Measurements from ENCODE around the gene CDH4.

Gene CDH4

DNA sequence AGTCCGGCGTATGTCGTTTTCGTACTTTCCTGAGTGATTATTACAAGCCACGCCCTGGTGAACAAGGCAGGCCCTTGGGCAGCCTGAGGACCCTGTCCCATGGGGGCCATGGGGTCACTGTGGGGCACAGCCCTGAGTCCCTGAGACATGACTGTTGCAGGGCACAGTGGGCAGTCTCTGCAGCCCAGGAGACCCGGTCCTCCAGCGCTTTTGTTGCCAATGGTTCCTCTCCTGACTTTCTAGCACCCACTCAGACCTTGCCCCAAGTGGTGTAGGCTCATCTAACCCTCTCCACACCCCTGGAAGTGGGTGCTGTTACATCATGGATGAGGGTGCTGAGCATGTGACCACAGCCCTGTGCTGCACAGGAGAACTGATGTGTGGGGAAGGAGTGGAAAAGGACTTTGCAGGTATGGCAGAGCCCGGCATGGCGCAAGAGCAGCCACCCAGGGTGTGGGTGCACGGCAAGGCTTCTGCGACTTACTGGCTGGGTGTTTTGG is 494.1 kb downstream of the CDH4 start:
- DNase-seq = no peak

DNA sequence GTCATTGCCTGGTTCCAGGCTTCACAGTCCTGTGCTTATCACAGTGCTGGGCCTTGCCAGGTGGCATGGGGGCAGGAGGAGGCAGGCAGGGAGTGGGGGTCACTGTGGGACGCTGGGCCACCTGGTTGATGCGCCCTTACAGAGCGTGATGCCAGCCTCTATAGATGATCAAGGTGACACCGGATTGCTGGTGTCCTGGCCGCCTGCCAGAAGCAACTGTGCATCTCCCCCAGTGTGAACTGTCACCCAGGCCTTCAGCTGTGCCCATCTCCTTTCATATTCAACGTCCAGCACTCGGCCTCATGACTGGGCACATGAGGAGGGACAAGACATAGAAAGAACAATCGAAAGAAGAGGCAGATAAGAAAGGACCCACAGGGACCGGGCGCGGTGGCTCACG is 494.7 kb downstream of the CDH4 start:
- no peak for DNase-seq

DNA sequence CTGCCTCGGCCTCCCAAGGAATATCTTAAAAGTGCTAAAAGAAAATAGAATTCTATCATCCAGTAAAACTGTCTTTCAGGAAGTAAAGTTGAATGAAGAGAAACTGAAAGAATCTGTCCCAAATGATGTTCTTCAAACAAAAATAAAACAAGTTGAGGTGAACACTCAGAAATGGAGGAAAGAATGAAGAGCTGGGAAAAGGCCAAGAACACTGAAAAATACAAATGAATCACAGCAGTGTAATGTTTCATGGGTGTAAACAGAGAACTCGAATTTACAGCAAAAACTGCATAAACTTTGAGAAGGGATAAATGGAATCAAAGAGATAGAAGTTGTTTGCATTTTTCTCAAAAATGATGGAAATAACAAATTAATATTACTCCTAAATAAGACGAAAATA is 496.3 kb downstream of the CDH4 start:
- no peak for DNase-seq

DNA sequence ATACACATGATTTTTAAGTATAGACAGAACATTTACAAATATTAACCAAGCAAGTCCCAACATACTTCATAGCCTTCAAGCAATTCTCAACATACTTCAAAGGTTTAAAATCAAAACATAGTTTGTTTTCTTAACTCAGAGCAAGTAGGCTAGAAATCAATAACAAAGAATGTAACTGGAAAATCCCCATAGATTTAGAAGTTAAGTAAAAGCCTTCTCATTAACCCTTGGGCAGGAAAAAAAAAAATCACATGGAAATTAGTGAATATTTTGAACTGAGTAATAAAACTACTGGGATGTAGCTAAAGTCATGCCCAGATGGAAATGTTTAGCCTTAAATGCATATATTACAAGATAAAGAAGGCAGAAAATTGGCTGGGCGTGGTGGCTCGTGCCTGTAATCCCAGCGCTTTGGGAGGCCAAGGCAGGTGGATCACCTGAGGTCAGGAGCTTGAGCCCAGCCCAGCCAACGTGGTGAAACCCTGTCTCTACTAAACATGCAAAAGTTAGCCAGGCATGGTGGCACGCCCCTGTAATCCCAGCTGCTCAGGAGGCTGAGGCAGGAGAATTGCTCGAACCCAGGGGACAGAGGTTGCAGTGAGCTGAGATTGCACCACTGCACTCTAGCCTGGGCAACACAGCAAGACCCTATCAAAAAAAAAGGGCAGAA is 497.5 kb downstream of the CDH4 start:
- DNase-seq = no peak

DNA sequence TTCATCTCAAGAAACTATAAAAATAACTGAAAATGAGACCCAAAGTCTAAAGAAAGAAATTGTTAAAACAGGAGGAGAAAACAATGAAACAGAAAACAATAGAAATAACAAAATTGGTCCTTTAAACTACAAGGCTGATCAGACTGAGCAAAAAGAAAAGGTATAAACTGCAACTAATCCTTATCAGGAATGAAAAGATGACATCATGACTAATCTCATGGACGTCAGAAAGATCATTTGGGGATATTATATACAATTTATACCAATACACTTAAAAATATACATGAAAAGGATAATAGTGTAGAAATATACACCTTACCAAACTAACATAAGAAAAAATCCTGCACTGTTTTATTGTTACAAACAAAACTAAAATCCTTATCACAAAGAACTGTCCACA is 498.0 kb downstream of the CDH4 start:
- DNase-seq = no peak

DNA sequence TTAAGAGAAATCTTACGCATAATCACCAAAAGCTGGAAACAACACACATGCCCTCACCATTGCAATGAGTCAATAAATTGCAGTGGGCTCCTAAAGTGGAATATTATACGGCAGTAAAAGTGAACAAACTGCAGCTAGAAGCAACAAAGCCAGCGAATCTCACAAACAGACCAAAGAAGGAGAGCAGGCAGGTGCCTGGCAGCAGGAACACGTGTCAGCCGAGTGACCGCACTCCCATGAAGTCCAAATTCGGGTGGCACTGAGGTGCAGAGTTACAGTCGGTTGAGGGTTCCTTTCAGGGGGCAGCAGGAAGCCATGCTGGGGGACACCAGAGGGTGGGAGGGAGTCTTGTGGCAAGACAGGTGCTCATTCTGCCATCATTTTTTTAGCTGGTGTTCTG is 500.5 kb downstream of the CDH4 start:
- no peak for DNase-seq

DNA sequence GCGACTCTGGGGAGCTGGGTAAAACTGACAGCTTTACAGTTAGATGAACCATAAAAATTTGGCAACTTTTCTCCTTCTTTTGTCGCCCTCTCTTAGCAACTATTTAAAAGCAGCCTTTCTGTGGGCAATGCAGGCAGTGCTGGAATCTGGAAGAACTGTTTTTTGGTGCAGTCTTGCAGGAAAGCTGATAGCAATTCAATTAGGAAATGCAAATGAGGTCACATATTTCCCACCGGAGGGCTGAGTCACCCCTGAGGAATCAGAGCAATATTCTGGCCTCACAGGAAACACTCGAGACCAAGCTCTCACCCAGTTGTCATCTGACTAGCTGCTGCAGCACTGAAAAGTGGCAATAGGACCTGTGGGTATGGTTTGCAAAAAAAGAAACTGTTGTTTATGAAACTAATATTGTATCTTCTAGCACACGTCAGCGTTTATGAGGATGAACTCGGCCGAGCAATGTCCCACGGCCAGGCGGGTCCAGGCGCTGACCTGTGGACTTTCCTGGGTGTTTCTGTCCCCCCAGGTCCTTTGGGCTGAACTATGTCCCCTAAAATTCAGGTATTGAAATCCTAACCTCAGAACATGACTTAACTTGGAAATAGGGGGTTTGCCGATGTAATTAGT is 501.4 kb downstream of the CDH4 start:
- peak; percentile 54 for DNase-seq

DNA sequence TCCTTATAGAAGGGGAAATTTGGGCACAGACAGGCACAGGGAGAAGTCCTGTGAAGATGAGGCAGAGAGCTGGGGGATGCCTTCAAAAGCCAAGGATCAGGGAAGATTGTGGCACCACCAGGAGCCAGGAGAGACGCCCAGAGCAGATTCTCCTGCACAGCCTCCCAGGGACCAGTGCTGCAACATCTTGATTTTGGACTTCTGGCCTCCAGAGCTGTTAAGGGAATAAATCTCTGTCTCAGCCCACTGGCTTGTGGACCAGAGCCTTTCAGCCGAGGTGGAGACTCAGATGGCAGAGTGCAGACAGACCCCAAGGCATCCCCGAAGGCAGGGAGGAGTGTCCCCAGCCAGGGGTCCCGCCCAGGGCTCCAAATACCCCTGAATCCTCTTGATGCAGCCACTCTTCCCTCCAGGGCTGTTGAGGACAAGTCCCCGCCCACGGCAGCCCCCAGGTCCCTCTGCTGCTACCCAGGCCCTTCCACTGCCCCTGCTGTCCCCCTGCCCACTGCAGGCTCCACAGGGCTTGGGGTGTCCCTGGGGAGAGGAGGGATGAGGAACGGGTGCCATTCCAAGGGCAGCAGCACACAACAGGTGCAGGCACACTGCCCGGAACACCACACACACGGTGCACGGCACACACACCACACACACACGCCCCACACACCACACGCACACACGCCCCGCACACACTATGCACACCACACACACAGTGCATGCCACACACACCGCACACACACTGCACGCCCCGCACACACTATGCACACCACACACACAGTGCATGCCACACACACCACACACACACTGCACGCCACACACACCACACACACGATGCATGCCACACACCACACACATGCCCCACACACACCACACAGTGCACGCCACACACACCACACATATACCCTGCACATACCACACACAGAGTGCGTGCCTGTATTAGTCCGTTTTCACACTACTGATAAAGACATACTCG is 502.2 kb downstream of the CDH4 start:
- no peak for DNase-seq

DNA sequence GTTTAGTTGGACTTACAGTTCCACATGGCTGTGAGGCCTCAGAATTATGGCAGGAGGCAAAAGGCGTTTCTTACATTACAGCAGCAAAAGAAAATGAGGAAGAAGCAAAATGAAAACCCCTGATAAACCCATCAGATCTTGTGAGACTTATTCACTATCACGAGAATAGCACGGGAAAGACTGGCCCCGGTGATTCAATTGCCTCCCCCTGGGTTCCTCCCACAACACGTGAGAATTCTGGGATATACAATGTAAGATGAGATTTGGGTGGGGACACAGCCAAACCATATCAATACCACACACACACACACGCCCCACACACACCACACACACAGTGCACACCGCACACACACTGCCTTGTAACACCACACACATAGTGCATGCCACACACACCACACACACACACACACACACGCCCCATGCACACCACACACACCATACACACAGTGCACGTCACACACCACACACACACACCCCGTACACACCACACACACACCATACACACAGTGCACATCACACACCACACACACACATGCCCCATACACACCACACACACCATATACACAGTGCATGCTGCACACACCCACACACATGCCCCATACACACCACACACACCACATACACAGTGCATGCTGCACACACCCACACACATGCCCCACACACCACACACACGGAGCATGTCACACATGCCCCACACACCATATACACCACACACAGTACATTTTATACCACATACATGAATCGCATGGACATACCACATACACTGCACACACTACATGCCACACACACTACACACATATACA is 503.1 kb downstream of the CDH4 start:
- no peak for DNase-seq

DNA sequence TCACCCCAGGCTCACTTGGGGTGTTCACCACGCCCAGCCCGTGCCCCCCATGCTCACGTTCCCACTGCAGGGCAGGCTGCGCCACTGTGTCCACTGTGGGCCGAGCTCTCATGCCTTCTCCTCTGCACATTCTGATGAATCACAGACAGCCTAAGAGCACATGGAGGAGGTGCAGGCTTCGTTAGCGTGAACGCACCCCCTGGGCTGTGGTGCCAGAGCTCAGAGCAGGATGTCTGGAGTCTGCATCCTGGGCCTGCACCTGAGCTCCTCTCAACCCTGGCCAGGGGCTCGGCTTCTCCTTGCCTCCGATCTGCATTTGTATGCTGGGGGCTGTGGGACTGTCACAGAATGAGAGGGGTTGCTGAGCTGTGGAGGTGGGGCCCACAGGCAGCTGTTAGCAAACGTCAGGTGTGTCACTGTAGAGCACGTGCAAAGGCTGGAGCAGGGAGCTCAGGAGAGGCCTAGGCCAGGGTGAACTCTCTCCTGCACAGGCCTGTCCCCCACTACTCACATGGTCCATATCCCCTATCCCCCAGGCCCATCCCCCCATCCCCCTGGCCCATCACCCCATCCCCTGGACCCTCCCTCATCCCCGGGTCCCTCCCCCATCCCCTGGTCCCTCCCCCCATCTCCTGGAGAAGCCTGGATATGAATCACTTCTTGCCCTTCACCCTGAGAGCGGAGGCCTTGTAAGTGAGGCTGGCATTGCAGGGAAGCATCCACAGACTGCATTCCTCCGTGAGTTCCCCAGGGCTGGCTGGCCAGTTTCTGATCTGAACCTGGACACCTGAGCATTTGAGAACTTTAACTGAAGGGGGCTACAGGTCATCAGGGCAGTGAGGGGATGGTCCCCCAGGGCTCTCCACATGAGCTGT is 504.1 kb downstream of the CDH4 start:
- DNase-seq = no peak

DNA sequence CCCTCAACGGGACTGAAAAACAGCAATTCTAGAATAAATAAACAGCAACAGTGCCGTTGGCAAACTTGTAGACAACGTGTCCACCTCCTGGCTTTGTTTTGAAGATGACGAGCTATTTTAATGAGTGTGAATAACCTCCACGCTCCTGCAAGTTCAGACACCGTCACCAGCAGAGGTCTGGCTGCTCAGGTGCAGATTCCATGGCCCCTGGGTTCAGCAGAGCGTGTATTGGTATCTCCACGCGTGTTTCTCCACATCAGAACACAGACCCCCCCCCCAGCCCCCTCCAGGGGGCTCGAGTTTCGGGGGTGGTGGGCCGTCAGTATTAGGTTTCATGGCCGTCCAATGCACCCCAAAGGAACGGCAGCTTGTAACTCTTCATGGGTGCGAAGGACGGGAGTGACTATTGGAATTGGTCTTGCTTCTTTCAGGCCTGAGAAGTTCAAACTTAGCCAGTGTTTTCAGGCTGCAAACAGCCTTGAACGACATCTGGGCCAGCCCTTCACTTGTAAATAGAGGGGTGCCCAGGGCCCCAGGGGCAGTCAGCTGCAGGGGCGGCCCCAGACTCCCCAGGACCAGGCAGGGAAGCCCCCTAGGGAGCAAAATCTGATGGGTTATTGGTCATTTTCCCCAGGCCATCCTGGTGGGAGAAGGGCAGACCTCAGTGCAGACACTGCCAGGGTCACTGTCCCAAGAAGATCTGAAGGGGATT is 505.1 kb downstream of the CDH4 start:
- DNase-seq = no peak

DNA sequence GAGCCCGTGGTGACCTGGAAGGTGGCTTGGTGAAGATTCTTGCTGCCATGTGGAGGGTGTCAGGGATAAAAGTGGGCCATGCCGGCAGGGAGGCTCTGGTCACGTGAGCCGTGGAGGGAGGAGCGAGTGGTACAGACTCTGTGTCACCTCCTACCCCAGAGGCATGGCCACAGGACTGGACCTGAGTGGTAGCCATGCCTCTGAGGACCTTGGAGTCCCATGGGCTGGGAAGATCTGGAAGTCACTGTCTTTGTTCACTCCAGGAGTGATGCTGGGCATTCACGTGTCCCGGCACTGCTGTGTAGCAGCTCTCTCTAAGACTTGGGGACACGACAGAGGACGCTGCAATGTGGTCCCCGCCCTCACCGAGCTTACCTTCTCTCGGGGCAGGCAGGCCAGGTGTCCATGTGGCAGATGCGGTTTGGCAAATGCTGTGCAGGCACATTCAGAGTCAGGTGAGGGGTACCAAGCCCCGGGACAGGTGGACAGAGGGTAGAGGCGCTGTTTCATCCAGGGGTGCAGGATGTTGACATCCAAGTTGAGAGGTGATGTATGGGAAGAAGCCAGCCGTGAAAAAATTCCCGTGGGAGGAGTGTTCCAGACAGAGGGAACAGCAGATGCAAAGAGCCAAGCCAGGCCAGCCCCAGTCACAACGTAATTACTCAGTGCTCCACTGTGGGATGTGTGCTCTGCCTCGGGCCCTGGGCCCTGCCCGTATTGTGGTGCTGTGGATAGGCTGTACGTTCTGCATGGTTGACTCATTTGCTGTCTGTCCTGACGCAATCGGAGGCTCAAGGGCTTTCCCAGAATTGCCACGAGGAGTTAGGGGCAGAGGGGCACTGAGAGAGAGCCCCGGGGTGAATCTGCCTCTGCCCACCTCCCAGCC is 505.9 kb downstream of the CDH4 start:
- peak; percentile 21 for DNase-seq

DNA sequence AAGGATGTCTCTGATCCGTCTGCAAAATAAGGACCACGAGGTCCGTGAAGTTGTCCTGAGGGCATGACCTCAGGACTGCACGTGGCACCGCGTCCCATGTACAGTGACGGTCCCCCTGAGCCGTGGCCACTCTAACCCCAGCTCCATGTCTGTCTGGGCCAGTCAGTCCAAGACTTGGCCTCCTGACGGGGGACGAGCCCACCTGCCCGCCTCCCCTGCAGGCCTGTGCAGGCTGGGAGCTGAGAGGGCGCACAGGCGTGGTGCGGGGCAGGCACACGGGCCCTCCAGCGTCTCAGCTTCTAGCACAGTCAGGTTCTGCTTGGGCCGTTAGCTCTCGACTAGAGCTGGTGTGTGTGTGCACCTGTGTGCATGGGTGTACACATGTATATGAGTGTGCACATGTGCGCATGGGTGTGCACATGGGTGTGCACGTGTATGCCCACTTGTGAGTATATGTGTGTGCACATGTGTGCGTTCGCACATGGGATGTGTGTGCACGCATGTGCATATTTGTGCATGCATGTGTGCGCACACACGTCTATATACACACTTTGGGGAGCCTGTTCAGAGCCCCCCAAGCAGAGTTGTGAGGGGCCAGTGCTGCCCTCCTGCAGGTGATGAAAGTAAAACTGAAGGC is 506.6 kb downstream of the CDH4 start:
- no peak for DNase-seq

DNA sequence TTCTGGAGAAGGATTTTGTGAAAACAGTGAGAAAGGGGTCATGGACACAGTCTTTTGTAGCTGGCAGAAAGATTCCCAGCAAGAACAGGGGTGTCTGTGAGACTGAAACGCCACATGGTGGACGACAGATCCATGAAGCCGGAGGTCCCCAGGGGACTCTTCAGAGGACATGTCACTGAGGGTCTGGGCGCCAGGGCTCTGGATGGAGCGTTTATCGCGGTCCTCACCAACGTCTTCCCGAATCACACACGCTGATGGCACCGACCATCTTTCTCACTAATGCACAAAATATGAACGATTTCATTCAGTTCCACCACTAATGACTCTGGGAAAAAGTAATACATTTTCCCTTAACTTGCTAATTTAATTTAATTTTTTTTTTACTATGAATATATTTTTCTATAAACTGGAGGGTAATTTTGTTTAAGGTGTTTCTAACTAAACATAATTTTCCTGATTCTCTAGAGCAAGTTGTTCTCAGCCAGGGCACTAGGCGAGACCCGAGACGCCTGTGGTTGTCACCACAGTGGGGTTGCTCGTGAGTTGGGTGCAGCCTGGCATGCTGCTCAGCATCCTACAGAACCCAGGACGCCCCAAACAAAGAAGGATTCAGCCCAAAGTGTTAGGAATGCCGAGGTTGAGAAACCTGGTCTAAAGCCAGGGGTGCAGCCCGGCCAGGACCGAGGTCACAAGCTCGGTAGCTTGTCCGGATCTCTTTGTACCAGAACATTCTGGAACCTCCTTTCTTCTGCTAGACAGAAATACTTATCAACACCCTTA is 507.4 kb downstream of the CDH4 start:
- no peak for DNase-seq

DNA sequence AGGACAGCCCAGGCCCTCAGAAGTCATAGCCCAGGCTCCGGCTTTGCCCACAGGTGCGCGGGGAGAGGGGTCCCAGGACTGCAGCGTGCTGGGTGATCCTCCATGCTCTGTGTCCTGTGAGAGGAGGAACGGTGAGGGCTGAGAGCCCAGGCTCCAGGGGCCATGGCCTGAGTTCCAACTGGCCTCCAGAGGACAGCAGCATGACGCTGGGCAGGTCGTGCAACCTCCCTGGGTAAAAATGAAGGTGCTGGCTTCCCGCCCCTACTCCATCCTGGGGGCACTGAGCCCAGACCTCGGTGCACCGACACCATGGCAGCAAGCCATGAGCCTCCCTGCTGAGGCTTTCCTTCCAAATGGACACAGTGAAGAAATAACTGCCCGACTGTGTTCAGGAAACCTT is 508.3 kb downstream of the CDH4 start:
- DNase-seq = no peak

DNA sequence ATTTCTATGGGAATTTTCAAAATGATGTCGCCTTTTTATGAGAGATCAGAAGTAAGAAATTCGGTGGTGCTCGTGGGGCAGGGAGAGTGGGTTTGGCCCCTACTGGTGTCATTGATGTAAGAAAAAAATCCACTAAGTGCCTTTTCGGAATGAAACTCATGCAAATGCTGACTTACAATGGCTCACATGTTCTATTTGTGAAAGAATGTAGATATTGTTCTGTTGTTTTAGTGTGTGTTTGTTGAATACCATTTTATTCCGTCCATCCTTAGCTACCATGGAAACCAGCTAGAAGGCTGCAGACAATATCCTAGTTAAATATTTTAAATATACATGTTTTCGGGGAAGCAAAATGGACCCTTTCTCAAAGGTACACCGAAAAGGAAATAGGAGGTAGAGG is 508.7 kb downstream of the CDH4 start:
- DNase-seq = no peak

DNA sequence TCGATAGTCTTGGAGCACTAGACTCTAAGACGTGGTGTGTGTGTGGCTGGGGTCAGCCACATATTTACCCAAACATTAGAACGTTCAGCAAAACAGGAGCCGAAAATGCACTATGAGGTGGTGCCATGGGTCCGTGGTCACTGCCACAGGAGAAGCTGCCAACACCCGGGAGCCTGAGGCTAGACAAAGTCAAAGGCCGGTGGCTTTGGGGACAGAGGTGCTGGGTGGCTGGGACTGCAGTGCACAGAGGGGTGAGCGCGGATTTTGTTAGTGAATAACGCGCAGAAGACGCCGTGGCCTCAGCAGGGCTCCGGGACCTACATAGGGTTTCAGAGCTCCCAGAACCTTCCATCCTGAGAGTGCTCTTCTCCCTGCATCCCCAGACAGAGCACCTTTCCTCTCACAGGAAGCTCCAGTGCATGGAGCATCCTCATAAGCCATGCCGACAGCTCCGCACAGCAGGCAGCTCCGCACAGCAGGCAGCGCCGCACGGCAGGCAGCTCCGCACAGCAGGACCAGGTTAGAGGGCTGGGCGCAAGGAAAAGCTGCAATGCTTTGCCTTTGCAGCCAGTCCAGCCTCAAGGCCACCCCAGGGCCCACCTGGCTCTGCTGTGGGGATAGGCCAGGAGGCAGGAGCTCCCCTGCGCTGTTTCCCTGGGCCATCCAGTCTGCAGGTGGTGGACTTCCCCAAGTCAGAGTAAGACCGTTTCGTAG is 509.5 kb downstream of the CDH4 start:
- DNase-seq = no peak

DNA sequence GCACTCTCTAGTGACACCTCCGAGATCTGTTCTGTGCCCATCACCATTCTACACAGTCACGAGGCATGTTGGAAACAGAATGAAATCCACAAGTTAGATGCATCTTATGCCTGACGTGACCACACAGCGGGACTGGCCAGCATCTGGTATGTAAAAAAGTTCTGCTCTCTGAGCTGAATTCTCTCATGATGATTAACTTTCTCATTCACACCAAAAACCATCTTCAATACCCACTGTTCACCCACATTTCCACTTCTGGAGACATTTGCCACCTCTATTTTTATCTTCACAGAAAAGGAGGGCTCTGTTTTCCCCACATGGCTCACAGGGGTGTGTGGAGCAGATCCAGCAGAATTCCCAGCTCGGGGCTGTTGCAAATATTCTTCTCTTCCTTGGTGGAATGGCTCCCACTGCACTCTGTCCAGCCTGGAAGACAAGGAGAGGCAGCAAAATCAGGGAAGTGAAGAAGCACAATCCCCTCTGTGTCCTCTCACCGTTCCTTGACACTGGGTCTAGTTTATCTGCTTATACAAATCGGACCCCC is 510.2 kb downstream of the CDH4 start:
- no peak for DNase-seq
